ENCODE data around the gene RPL13A. TPM values are rescaled to one million over a fixed set of nuclear protein-coding genes. Genes with fewer than 3 reads are reported as not detected.
A peak's percentile ranks its signal among the peaks of the same experiment; 100 is the strongest.

The RPL13A gene
- total and polyA plus RNA-seq, 2 of the 13 experiments (the other 11 are each of a cell fraction or from before 2014, with no cell fraction given), result 2,601 to 3,407 TPM

- TF ChIP-seq ARNT2 (CRISPR knock-in tag; IDR thresholded peaks at IDR 0.05; ENCODE audit: low read depth) (no peak), HIVEP1 (CRISPR knock-in tag; IDR thresholded peaks at IDR 0.05) (0 out of 2 replicates have a peak, but pooled peaks have one; percentile 41), ZNF598 (CRISPR knock-in tag; IDR thresholded peaks at IDR 0.05; ENCODE audit: borderline replicate concordance) (no peak), ZNF749 (CRISPR knock-in tag; IDR thresholded peaks at IDR 0.05; ENCODE audit: borderline replicate concordance) (no peak), REST (IDR thresholded peaks at IDR 0.05; ENCODE audit: borderline replicate concordance in 1 of 2, low read depth in 1 of 2, low read length in 2 of 2) (no peak), ZBTB25 (CRISPR knock-in tag; IDR thresholded peaks at IDR 0.05) (no peak; the same call in 1 of the 2 replicates), ZFYVE20 (CRISPR knock-in tag; IDR thresholded peaks at IDR 0.05; ENCODE audit: borderline replicate concordance, low read depth) (no peak), ZNF614 (CRISPR knock-in tag; IDR thresholded peaks at IDR 0.05; ENCODE audit: borderline replicate concordance) (peak; percentile 44; the same call in 1 of the 2 replicates), SAP130 (CRISPR knock-in tag; IDR thresholded peaks at IDR 0.05; ENCODE audit: low read depth) (no peak), ZNF710 (CRISPR knock-in tag; IDR thresholded peaks at IDR 0.05; ENCODE audit: borderline replicate concordance) (peak; percentile 54; the same call in 1 of the 2 replicates), SIX1 (CRISPR knock-in tag; IDR thresholded peaks at IDR 0.05; ENCODE audit: borderline replicate concordance) (no peak), ZNF629 (CRISPR knock-in tag; conservative IDR thresholded peaks at IDR 0.05) (peak; percentile 89), MAX (IDR thresholded peaks at IDR 0.05) (0 out of 2 replicates have a peak, but pooled peaks have one; percentile 30), KDM5B (CRISPR knock-in tag; IDR thresholded peaks at IDR 0.05; ENCODE audit: borderline replicate concordance) (0 out of 2 replicates have a peak, but pooled peaks have one; percentile 47), SIN3A (IDR thresholded peaks at IDR 0.05; ENCODE audit: borderline replicate concordance, low read depth, low read length) (no peak), ZNF501 (CRISPR knock-in tag; IDR thresholded peaks at IDR 0.05) (peak; percentile 39; the same call in 1 of the 2 replicates)
Observed at GRCh38 chr19:49502866-49503581, 15.6 kb downstream of the RPL13A start (continued).

Measured in HepG2 (cell line).